NCI-H82 treated with DMSO at 0.1 percent for 48 hours (cell line): ENCODE measurements around the gene FUOM.
"Not testable (repeated sequence)": the region's sequence is repeated elsewhere in the genome, so short reads cannot be mapped to it uniquely, and the experiment has no call there.

Experiments
- DNase-seq: peaks from one replicate; lab custom pipeline; 2025; ENCODE audit not compliant: unreplicated experiment; lab: John Stamatoyannopoulos, UW

The FUOM gene

GRCh38 chr10:133388973-133389818 lies 31.4 kb upstream of the FUOM start:
- no peak for DNase-seq

- peak; percentile 1 for DNase-seq
These were observed 30.6 kb upstream of the FUOM start for GRCh38 chr10:133388236-133388972.

- not testable (repeated sequence) for DNase-seq
These were observed 29.1 kb upstream of the FUOM start for GRCh38 chr10:133386951-133387350.

- DNase-seq = no peak
These were observed 27.4 kb upstream of the FUOM start for GRCh38 chr10:133385214-133385613.

GRCh38 chr10:133384071-133384470 lies 26.3 kb upstream of the FUOM start:
- DNase-seq = no peak

GRCh38 chr10:133383551-133383950 lies 25.7 kb upstream of the FUOM start:
- no peak for DNase-seq

GRCh38 chr10:133381036-133381435 lies 23.2 kb upstream of the FUOM start:
- DNase-seq = no peak

GRCh38 chr10:133379801-133380666 lies 22.2 kb upstream of the FUOM start:
- DNase-seq = no peak

GRCh38 chr10:133379152-133379800 lies 21.5 kb upstream of the FUOM start, which contains the start of gene PAOX:
Gene PAOX (plus strand): TSS chr10:133379262. CDS start chr10:133379317, 55 bp downstream.
- no peak for DNase-seq

DNA sequence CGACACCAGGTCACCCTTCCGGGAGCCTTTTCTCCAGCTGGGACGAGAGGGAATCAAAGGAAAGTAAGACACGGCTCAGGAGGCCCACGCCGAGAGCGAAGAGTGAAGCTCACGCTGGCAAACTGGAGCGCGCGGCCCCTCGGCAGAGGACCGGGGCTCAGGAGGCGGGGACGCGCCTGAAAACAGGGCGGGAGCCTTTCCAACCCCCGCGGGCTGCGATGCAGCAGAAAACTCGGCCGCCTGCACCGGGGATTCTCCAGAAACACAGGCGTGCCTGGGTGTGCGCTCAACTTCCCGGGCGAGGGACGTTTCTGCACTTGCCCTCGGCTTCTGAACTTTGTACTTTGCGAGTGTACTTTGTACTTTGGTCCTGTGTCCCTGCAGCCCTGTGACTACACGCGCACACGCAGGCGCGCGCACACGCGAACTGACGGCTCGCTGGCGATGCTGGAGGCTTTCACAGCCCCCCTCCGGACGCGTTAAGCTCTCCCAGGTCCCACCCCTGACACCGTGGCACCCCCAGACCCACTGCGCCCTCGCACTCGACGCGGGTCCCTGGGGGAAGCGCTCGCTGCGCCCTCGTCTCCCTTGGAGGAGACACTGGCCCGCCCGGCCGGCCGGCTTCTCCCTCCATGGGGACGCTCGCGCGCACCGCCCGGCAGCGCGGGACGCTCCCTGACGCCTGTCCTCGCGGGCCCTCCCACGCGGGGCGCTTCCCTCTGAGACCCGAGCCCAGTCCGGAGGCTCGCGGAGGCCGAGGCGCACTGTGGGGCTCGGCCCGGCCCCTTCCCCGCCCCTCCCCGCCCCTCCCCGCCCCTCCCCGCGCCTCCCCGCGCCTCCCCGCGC lies 20.7 kb upstream of the FUOM start:
- DNase-seq = no peak

DNA sequence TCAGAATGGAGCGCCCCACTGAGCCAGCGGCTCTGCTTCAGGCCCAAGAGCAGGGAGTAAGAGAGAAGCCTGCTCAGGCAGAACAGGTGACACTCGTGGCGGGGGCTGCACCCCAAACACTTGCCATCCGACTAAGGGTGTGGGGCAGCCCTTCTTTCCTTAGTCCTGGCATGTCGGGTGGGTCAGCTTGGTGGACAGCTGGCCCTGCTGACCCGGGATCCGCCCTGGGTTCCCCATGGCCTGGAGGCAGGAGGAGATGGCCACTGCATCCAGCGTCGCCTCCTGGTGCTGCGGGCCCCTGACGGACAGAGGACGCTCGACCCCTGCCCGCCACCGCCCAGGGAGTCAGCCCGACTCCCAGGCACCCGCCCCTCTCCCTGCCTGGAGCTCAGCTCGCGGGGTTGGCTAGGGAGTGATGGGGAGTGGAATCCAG lies 20.0 kb upstream of the FUOM start:
- DNase-seq = no peak

- DNase-seq = no peak
These were observed 19.4 kb upstream of the FUOM start for GRCh38 chr10:133377025-133377817.

DNA sequence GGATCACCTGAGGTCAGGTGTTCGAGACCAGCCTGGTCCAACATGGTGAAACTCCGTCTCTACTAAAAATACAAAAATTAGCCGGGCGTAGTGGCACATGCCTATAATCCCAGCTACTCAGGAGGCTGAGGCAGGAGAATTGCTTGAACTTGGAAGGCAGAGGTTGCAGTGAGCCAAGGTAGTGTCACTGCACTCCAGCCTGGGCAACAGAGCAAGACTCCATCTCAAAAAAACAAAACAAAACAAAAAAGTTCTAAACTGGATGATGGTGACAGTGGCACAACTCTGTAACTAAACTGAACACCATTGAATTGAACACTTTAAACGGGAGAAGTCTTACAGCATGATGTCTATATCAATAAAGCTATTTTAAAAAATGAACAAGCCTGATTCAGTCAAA lies 18.4 kb upstream of the FUOM start:
- DNase-seq = not testable (repeated sequence)

DNA sequence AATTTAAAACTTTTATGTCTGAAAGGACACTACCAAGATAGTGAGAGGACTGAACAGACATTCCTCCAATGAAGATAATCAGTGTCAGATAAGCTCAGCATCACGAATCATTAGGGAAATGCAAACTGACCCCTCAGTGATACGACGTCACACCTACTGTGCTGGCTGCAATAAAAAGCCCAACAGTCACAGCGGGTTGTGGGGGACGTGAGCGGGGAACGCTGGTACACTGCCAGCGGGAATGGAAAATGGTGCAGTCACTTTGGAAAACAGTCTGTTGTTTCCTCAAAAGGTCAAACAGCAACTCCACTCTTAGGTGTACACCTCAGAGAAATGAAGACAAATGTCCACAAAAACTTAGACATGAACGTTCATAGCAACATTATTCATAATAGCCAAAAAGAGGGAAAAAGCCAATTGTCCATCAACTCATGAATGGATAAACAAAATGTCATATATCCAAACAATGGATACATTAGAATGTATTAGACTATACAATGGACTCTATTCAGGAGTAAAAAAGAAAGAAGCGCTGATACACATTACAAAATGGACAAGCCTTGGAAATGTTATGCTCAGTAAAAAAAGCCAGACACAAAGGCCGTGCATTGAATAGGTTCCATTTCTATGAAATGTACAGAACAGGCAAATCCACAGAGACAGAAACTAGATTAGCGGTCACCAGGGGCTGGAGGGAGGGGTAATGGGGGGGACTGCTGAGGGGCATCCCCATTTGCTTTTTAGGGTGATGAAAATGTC lies 17.7 kb upstream of the FUOM start:
- no peak for DNase-seq

DNA sequence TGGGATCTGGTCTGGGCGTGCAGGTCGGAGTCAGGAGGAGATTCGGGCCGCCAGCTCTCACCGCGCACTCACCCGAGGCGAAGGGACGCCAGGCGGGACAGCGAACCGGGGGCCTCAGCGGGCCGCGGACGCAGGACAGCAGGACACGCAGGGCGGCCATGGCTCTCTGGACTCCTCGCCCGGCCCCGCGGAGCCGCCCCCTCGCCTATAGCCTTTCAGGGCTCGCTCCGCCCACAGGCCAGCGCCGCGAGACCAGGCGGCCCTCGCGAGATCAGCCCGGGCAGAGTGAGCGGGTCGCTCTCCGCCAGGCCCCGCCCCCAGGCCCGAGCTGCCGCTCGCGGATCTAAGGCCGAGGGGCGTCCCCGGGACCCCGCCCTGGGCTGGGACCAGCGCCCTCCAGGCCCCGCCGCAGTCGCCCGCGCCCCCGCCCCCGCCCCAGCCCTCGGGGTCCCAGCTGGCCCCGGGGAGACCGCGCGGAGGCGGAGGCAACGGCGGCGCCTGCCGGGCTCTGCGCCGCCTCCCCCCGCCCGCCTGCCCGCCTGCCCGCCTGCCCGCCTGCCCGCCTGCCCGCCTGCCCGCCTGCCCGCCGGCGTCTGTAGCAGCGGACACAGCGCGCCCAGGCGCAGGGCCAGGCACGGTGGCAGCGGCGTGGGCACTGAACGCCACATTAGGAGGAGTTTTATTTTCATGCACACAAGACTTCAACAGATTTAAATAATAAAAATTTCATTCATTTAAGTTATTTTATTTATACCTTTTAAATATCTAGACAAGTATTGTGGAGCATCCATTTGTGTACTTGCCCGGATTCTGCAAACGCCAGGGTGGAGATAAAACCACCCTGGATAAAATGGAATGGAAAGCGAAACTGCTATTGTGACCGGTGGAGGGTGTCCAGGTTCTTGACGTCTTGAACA lies 15.6 kb upstream of the FUOM start, which contains the start of gene ECHS1:
Gene ECHS1 (minus strand): TSS at position 181 of the 917 bp plus-strand sequence. CDS start 21 bp downstream, at position 160.
- peak; percentile 53 for DNase-seq

DNA sequence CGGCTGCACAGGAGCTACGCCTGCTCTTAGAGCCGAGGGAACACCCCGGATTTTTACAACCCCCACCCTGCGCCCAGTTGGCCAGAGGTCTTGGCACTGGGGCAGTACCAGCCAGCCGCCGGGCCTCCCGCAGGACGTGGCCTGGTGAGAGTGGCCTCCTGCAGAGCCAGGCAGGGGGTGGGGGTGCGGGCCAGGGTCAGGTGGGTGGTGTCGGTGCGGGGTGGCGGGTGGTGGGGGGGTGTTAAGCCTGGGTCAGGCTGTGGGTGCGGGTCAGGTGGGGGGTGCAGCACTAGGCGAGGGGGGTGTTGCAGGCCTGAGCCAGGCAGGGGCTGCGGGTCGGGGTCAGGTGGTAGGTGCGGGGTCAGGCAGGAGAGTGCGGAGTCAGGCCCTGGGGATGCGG lies 14.7 kb upstream of the FUOM start:
- no peak for DNase-seq
